RWPE1 (cell line): ENCODE results near the gene CABP2.

ENCODE experiments used
- CTCF ChIA-PET: fragments of 350-600 bp; sonication (Branson Sonifier 250); formaldehyde crosslinking; extraction: SDS; loops from one replicate; lab custom pipeline; 2021; lab: Yijun Ruan, JAX
- POLR2A ChIA-PET: fragments of 400-600 bp; formaldehyde crosslinking; extraction: SDS; loops from one replicate; lab custom pipeline; 2020; ENCODE audit warnings: antibody characterized with exemption; ENCODE audit not compliant: low non-redundant PET; lab: Yijun Ruan, JAX
- DNase-seq: peaks from one replicate; pipeline ENCODE4 v3.0.0; 2012; ENCODE audit warnings: low spot score
- H3K27ac ChIP-seq: fragments of 450-650 bp; 2 replicates; pipeline ENCODE4 v1.5.1; 2017
- TF ChIP-seq, protein P1 (sequence below): fragments of 450-650 bp; conservative IDR thresholded peaks from 2 replicates; pipeline ENCODE4 v1.5.1; 2017; ENCODE audit warnings: low read depth, mild to moderate bottlenecking

The CABP2 gene

DNA sequence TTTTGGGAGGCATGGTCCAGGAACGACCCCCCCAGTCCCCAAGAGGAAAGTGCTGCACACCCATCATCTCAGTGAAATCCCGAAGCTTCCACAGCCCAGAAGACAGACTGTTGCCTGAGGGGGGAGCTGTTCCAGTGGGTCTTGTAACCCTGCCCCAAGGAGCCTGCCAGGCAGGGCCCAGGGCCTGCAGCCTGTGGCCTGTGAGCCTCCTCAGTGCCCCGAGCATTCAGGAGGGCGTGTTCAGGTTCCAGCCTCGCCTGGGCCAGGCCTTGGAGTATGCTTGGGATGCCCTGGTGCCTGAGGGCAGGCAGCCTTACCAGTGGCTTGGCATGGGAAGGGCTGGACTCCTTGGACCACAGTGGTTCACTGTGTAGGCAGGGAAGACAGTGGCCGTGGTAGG, 18.0 kb upstream of the CABP2 start:
- POLR2A ChIA-PET = no interaction called here
- TF ChIP-seq, protein P1, sequence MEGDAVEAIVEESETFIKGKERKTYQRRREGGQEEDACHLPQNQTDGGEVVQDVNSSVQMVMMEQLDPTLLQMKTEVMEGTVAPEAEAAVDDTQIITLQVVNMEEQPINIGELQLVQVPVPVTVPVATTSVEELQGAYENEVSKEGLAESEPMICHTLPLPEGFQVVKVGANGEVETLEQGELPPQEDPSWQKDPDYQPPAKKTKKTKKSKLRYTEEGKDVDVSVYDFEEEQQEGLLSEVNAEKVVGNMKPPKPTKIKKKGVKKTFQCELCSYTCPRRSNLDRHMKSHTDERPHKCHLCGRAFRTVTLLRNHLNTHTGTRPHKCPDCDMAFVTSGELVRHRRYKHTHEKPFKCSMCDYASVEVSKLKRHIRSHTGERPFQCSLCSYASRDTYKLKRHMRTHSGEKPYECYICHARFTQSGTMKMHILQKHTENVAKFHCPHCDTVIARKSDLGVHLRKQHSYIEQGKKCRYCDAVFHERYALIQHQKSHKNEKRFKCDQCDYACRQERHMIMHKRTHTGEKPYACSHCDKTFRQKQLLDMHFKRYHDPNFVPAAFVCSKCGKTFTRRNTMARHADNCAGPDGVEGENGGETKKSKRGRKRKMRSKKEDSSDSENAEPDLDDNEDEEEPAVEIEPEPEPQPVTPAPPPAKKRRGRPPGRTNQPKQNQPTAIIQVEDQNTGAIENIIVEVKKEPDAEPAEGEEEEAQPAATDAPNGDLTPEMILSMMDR = no peak
- H3K27ac ChIP-seq = no peak overlapping the region
- no peak for DNase-seq
- CTCF ChIA-PET = interaction anchor here (0.6 to 0.9 kb wide), 2 partner anchors 31 to 1882 kb away, joined by 3 to 4 read pairs; no protein-coding TSS in a partner anchor

DNA sequence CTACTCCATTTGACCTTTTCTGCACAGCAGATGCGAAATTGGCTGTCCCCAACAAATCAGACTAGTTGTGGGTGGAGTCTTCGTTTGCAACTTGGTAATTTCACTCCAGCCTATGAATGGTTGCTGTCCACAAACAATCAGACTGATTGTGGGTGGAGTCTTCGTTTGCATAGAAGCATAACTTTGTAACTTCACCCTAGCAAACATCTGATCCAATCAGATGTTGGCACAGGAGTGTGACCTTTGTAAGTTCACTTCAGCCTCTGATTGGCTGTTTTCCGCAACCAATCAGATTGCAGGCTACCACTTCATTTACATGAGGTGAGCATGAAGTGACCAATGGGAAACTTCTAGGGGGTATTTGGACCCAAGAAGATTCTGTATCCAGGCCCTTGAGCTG, 16.3 kb upstream of the CABP2 start:
- no peak for DNase-seq
- CTCF ChIA-PET = interaction anchor here (0.5 kb wide), 1 partner anchor 166 kb away, joined by 3 read pairs; the partner anchor contains the start of gene CLCF1
- TF ChIP-seq, protein P1 = no peak
- no peak overlapping the region for H3K27ac ChIP-seq
- POLR2A ChIA-PET = no interaction called here

DNA sequence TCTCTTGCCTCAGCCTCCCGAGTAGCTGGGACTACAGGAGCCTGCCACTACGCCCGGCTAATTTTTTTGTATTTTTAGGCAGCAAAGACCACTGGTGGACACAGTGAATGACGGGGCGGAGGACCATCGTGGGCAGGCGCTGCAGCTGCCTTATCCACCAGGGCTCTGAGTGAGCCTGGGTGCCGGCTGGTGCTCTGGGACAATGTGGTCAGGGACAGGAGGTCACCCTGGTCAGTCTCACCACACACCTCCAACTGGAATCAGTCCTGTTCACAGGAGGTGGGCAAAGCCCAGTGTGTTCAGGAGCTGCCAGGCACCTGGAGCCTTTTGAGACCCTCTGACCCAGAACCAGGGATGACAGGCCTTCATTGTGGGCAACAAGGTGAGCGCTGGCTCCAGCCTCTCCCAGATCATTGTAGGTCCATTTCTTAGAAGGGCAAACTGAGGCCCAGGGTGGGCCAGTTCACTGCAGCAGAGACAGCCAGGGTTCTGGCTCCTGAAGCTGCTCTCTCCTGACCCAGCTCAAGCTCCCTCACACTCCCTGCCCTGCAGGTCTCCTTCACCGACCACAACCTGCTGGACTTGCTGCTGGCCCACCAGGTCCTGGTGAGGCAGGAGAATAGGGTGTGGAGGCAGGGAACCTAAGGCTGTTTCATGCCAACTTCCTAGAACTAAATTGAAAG, 15.7 kb upstream of the CABP2 start:
- TF ChIP-seq, protein P1 = no peak
- CTCF ChIA-PET = interaction anchor here (0.5 kb wide), 1 partner anchor 165 kb away, joined by 3 read pairs; the partner anchor contains the start of gene CLCF1
- H3K27ac ChIP-seq = no peak overlapping the region

DNA sequence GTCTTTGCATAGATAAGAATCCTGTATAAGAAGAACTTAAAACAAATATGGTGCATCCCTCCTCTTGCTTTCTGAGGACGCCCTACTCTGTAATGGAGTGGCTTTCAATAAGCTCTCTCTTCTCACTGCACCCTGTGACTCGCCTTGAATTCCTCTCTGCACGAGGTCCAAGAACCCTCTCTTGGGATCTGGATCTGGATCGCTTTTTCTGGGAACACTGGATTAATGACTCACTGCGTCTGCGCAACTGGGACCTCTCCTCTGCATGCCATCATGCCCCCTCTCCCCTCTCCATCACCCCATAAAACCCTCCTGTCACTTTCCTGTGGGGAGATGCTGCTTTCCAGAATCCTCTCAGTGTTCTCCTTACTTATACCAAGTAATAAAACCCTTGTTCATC, 15.1 kb upstream of the CABP2 start:
- DNase-seq = no peak
- CTCF ChIA-PET = no interaction called here
- POLR2A ChIA-PET = no interaction called here
- TF ChIP-seq, protein P1 = no peak
- H3K27ac ChIP-seq = no peak overlapping the region

More for the DNA sequence above, 15.7 kb upstream of the CABP2 start:
- DNase-seq = no peak
- POLR2A ChIA-PET = no interaction called here

DNA sequence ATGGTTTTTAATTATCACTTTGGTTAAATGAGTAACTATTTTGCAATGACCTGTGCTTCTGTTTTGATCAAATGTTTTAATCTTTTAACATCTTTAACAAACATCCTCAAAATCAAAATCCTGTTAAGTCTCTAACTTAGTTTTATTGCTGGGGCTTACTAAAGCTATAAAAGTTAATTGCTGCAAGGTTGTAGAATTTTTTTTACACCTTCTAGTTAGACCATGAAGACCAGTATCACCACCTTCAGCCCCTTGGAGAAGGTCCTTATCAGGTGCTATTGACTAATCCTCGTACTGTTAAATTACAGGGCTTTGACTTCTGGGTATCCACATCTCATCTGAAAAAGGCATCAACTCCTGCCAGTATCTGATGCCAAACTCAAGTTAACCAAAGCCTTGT, 12.3 kb upstream of the CABP2 start:
- no peak for DNase-seq
- CTCF ChIA-PET = interaction anchor here (0.7 kb wide), 1 partner anchor 1676 kb away, joined by 3 read pairs; no protein-coding TSS in a partner anchor
- POLR2A ChIA-PET = no interaction called here
- TF ChIP-seq, protein P1 = no peak
- no peak overlapping the region for H3K27ac ChIP-seq

DNA sequence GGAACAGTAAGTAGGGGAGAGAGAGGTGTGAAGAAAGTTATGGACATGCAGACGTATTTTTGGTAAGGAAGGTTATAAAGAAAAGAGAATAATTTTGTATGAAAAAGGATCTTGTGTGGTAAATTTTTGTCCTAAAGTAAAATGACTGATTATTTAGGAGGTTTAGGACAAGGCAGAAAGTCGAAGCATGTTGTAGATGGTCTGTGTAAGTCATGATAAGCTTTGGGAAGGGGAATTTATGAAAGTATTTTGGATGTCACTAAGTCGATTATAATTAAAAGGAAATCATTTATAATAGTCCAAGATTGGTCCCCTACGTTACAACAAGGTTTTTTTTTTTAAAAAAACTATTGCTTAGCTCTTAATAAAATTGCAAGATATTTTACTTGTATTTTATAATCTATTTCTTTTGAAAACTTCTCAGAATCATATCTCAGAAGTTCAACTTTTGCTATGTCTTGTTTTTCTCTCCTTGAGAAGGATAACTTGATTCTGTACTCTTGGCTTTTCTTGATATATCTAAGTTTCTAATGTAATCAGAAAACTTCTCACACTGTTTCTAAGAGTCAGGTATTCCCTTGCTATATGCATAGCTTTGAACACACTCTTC, 10.9 kb upstream of the CABP2 start:
- H3K27ac ChIP-seq = no peak overlapping the region
- ChIA-PET CTCF (interaction anchor here (0.7 to 1.2 kb wide), 2 partner anchors 12 to 548 kb away, joined by 3 read pairs; no protein-coding TSS in a partner anchor), POLR2A (interaction anchor here (0.7 kb wide), 1 partner anchor 904 kb away, joined by 3 read pairs; no protein-coding TSS in a partner anchor)
- TF ChIP-seq, protein P1 = no peak
- DNase-seq = no peak
